ENCODE data around the gene HABP2.
A peak's percentile ranks its signal among the peaks of the same experiment; 100 is the strongest.

Gene HABP2

DNA sequence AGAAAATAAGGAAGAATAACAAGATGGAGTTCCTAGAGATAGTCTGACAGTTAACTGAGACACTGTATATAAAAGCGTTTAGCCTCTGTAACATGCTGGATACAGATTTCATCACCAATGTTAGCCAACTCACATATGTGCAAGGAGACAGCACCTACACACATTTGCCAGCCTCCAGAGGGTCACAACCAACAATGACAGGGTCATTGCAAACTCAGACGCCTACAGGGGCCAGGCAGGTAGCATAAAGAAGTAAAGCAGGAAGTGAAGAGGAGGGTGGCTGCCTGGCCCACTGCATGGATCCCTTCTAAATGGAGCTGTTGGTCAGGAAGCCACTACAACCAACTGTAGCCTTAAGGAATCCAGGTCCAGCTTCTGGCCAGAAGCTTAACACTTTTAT lies 60.6 kb downstream of the HABP2 start:
- no peak overlapping the region for H3K4me3 ChIP-seq (replicated peaks in 1 of 2; ENCODE audit: low read depth in 2 of 2, low read length in 2 of 2)
- TF ChIP-seq, protein P1, sequence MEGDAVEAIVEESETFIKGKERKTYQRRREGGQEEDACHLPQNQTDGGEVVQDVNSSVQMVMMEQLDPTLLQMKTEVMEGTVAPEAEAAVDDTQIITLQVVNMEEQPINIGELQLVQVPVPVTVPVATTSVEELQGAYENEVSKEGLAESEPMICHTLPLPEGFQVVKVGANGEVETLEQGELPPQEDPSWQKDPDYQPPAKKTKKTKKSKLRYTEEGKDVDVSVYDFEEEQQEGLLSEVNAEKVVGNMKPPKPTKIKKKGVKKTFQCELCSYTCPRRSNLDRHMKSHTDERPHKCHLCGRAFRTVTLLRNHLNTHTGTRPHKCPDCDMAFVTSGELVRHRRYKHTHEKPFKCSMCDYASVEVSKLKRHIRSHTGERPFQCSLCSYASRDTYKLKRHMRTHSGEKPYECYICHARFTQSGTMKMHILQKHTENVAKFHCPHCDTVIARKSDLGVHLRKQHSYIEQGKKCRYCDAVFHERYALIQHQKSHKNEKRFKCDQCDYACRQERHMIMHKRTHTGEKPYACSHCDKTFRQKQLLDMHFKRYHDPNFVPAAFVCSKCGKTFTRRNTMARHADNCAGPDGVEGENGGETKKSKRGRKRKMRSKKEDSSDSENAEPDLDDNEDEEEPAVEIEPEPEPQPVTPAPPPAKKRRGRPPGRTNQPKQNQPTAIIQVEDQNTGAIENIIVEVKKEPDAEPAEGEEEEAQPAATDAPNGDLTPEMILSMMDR (IDR thresholded peaks at IDR 0.05; ENCODE audit: low read depth, low read length) = no peak
- DNase-seq (ENCODE audit: low read depth in 2 of 2) = no peak

DNA sequence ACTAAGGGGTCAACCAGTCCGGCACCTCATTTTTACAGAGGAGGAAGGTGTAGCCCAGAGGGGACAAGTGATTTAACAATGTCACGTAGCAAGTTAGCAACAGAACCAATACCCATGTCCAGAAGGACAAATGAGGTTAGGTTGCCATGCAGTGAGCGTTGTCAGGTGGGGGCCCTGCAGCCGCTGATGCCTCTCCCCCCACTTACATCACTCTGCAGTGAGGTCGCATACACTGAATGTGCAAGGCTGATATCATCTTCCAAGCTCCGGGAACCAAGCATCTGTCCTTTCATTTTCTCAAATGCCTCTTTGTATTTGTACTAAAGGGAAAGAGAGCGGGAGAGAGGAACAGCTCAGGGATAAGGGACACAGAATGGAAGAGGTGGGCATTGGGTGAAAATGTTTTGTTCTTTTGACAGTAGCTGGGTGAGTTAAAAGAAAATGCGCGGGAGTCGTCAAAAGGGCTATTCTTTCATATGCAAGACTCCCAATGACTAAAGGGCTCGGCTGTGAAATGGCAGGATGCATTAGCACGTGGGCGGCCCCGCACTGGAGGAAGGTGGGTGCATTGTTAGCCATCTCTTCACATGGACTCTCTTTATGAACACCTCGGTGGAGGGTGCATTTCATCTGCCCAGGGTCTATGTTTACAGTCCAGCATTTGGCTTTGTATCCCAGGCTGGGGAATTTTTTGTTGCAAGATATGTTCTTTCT lies 61.3 kb downstream of the HABP2 start:
- TF ChIP-seq, protein P1 (IDR thresholded peaks at IDR 0.05; ENCODE audit: low read depth, low read length) = no peak
- DNase-seq (ENCODE audit: low read depth in 2 of 2) = no peak
- no peak overlapping the region for H3K4me3 ChIP-seq (replicated peaks in 1 of 2; ENCODE audit: low read depth in 2 of 2, low read length in 2 of 2)

DNA sequence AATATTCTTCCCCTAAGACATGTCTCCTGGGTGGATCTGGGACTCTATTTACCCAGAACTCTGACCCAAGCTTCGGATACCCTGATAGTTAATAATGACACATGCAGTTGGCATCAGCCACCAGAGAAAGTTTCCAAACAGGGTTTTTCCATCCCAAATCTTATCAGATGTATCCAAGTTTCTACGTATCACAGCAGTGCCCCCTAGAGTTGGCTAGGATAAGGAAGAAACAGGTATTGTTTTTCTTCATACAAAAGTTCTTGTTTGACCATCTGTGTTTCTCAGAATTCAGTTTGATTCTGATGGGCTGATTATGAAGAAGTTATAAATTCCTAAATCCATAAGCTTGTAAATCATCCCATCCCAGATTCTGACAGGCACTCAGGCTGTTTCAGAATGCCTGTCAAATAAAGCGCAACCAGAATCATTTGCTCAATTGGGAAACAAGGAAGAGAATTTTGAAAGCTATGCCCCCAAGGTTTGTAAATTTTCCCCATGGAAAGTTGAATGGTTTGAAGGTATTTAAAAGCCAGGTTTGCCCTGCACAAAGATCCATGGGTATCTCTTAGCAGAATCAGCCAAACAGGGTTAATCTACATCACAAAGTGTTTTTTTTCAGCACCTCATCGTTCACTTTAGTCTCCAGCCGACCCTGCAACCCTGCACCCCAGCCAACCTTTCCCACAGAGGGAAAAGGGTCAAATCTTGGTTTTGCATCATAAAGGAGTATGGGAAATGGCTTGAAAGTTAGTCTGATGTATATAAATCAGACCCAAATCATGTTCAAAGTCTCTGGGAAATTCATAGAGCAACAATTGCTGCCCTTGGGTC lies 63.6 kb downstream of the HABP2 start:
- TF ChIP-seq, protein P1 (IDR thresholded peaks at IDR 0.05; ENCODE audit: low read depth, low read length) = no peak
- H3K4me3 ChIP-seq (replicated peaks in 1 of 2; ENCODE audit: low read depth in 2 of 2, low read length in 2 of 2) = no peak overlapping the region
- DNase-seq (ENCODE audit: low read depth in 2 of 2) = peak in 1 of 2 donors; percentile 4

DNA sequence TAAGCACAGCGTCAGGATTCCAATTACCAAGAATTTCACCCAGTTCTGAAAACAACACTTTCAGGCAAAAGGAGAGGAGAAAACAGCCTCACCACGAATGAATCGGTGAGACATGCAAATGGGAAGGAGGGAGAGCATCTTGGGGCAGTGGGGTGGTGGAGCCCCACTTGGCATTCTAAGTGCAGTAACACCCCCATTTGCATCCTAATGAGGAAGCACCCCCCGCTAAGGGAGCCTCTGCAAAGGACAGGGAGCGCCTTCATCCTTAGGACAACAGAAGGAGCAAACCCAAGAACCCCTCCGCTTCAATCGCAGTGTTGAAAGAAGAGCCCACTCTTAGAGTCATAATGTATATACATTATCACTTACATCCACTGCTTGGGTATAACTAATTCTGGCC lies 64.2 kb downstream of the HABP2 start:
- no peak for DNase-seq (ENCODE audit: low read depth in 2 of 2)
- TF ChIP-seq, protein P1 (IDR thresholded peaks at IDR 0.05; ENCODE audit: low read depth, low read length) = no peak
- H3K4me3 ChIP-seq (replicated peaks in 1 of 2; ENCODE audit: low read depth in 2 of 2, low read length in 2 of 2) = no peak overlapping the region

DNA sequence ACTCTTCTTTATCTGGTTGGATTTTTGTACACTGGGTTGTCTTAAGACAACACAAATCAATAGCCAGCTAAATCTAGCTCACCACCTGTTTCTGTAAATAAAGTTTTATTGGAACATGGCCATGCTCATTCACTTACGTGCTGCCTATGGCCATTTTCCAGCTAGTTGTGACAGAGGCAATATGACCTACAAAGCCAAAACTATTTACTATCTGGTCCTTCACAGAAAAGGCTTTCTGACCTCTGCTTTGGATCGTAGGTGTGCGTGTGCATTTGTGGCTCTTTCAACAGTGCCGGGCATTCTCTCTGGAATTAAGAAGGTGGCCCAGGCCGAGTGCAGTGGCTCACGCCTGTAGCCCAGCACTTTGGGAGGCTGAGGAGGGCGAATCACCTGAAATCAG lies 65.5 kb downstream of the HABP2 start:
- TF ChIP-seq, protein P1 (IDR thresholded peaks at IDR 0.05; ENCODE audit: low read depth, low read length) = no peak
- DNase-seq (ENCODE audit: low read depth in 2 of 2) = no peak
- no peak overlapping the region for H3K4me3 ChIP-seq (replicated peaks in 1 of 2; ENCODE audit: low read depth in 2 of 2, low read length in 2 of 2)

DNA sequence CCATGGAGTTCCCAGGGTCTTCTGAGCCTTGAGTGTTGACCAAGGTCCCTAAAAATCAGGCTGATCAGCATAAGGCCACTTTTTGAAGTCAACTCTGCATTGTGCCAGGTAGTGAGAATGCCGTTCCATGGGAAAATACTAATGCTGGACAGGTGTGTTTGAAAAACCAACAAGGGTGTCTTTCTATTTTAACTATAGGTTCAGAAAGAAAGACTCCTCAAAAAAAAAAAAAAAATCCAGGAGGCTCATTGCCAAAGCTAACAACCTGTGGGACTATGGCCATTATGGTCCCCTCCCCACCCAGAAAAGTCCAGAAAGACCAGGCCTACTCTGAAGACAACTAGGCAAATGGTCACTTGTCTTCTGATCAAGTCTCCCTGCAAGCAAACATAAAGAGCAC lies 66.5 kb downstream of the HABP2 start:
- TF ChIP-seq, protein P1 (IDR thresholded peaks at IDR 0.05; ENCODE audit: low read depth, low read length) = no peak
- H3K4me3 ChIP-seq (replicated peaks in 1 of 2; ENCODE audit: low read depth in 2 of 2, low read length in 2 of 2) = no peak overlapping the region
- DNase-seq (ENCODE audit: low read depth in 2 of 2) = no peak

Data from cardiac fibroblast (primary cell).